Endodermal cell (in vitro differentiated cells): ENCODE data around the gene FLNC. TPM values are rescaled to one million over a fixed set of nuclear protein-coding genes. Genes with fewer than 3 reads are reported as not detected.

ENCODE experiments used
- DNase-seq: peaks from one replicate; pipeline ENCODE4 v3.0.0-alpha.2; 2017
- H3K27ac ChIP-seq: 2 replicates; pipeline ENCODE4 v1.5.1; 2013; ENCODE audit warnings: mild to moderate bottlenecking, low read depth, low read length, moderate library complexity
- H3K27me3 ChIP-seq: 2 replicates; pipeline ENCODE4 v1.6.1; 2013; ENCODE audit warnings: mild to moderate bottlenecking, low read length, moderate library complexity; ENCODE audit not compliant: insufficient read depth, control insufficient read depth, poor library complexity, severe bottlenecking
- H3K36me3 ChIP-seq: 2 replicates; pipeline ENCODE4 v1.7.0; 2013; ENCODE audit warnings: mild to moderate bottlenecking, low read length, moderate library complexity; ENCODE audit not compliant: control insufficient read depth, insufficient read depth
- H3K4me1 ChIP-seq: one replicate; pipeline ENCODE4 v1.7.0; 2013; ENCODE audit warnings: low read length; ENCODE audit not compliant: control insufficient read depth, insufficient read depth
- H3K4me3 ChIP-seq: 2 replicates; pipeline ENCODE4 v1.5.1; 2013; ENCODE audit warnings: mild to moderate bottlenecking, low read length, moderate library complexity
- H3K9ac ChIP-seq: 2 replicates; pipeline ENCODE4 v1.6.1; 2013; ENCODE audit warnings: mild to moderate bottlenecking, low read length, moderate library complexity; ENCODE audit not compliant: poor library complexity, severe bottlenecking; ENCODE audit errors: extremely low read depth
- H3K9me3 ChIP-seq: 2 replicates; pipeline ENCODE4 v1.6.1; 2013; ENCODE audit warnings: mild to moderate bottlenecking, low read length, moderate library complexity; ENCODE audit not compliant: control insufficient read depth
- H3K27ac Mint-ChIP-seq: 2 replicates; pipeline ENCODE4 v1.8.0; 2020; ENCODE audit warnings: mixed read lengths
- H3K27me3 Mint-ChIP-seq: 2 replicates; pipeline ENCODE4 v1.8.0; 2021; ENCODE audit warnings: mild to moderate bottlenecking, mixed read lengths; ENCODE audit not compliant: insufficient read depth
- H3K36me3 Mint-ChIP-seq: 2 replicates; pipeline ENCODE4 v1.8.0; 2020; ENCODE audit warnings: low read depth, mixed read lengths
- H3K4me1 Mint-ChIP-seq: 2 replicates; pipeline ENCODE4 v1.8.0; 2020; ENCODE audit warnings: mixed read lengths
- H3K4me3 Mint-ChIP-seq: 2 replicates; pipeline ENCODE4 v1.8.0; 2020; ENCODE audit warnings: mild to moderate bottlenecking, moderate library complexity, mixed read lengths
- H3K9me3 Mint-ChIP-seq: 2 replicates; pipeline ENCODE4 v1.8.0; 2020; ENCODE audit warnings: mild to moderate bottlenecking, mixed read lengths
- CTCF ChIP-seq: fragments of 200-600 bp; sonication (generic); conservative IDR thresholded peaks from 2 replicates; pipeline ENCODE4 v1.5.0; 2021; ENCODE audit warnings: antibody characterized with exemption, mild to moderate bottlenecking
- WGBS, 2 experiments: methylation state at CpG; one replicate each; pipeline versions ENCODE4 v1.1.5 to v1.1.7; 2013; ENCODE audit warnings: missing lambda C conversion rate in 2 of 2, mixed read lengths in 1 of 2; ENCODE audit not compliant: insufficient coverage in 1 of 2, insufficient read length in 1 of 2; 5-methylcytosine and 5-hydroxymethylcytosine counted together
- total RNA-seq, 2 donors: library from RNA; stranded (reverse); fragmentation: NEBNext Ultra II Directional in 1 of 2; extraction: Animal tissue kit (Norgen Biotek cat#: 25700) in 1 of 2; gene quantifications; 2 replicates in 1 of 2; 3 replicates in 1 of 2; pipeline ENCODE4 v1.2.1, GENCODE V29; 2021

Gene FLNC
- total RNA-seq, 2 donors from 2014 or later = 6.6 to 11.5 TPM

- Mint-ChIP-seq H3K27ac (no peak overlapping the region), H3K4me3 (no peak overlapping the region), H3K27me3 (peaks cover 5% of the 10 kb centered on the region), H3K9me3 (peaks cover 3% of the 10 kb centered on the region), H3K36me3 (peaks cover 1% of the 10 kb centered on the region), H3K4me1 (peaks cover 4% of the 10 kb centered on the region)
- H3K9ac ChIP-seq = no peak overlapping the region
- DNase-seq = no peak
- H3K27ac ChIP-seq = no peak overlapping the region
- H3K9me3 ChIP-seq = no peaks in the 10 kb centered on the region
- no peak for TF ChIP-seq CTCF
- no peaks in the 10 kb centered on the region for H3K4me1 ChIP-seq
- no peaks in the 10 kb centered on the region for H3K36me3 ChIP-seq
- no peak overlapping the region for H3K4me3 ChIP-seq
- H3K27me3 ChIP-seq = no peaks in the 10 kb centered on the region
- 89 to 97% methylated on average over 6 to 14 of the region's 14 CpGs for WGBS, 2 experiments
Measured at GRCh38 chr7:128886391-128887168, 56.4 kb downstream of the FLNC start.

GRCh38 chr7:128887169-128888038, 57.2 kb downstream of the FLNC start:
- no peaks in the 10 kb centered on the region for H3K4me1 ChIP-seq
- peaks cover 4% of the 10 kb centered on the region for H3K36me3 Mint-ChIP-seq
- H3K27me3 ChIP-seq = no peaks in the 10 kb centered on the region
- no peaks in the 10 kb centered on the region for H3K9me3 ChIP-seq
- no peak overlapping the region for H3K27ac Mint-ChIP-seq
- 91 to 100% methylated on average over 1 to 7 of the region's 7 CpGs for WGBS, 2 experiments
- H3K27me3 Mint-ChIP-seq = peaks cover 9% of the 10 kb centered on the region
- H3K9me3 Mint-ChIP-seq = peaks cover 3% of the 10 kb centered on the region
- H3K27ac ChIP-seq = no peak overlapping the region
- no peak overlapping the region for H3K4me3 ChIP-seq
- TF ChIP-seq CTCF = no peak
- H3K4me1 Mint-ChIP-seq = peaks cover 4% of the 10 kb centered on the region
- no peaks in the 10 kb centered on the region for H3K36me3 ChIP-seq
- H3K4me3 Mint-ChIP-seq = no peak overlapping the region
- H3K9ac ChIP-seq = no peak overlapping the region
- no peak for DNase-seq

- WGBS, 2 experiments = 73 to 88% methylated on average over 3 to 7 of the region's 7 CpGs
- no peak overlapping the region for H3K9ac ChIP-seq
- H3K27ac ChIP-seq = no peak overlapping the region
- H3K27me3 ChIP-seq = no peaks in the 10 kb centered on the region
- DNase-seq = no peak
- no peak for TF ChIP-seq CTCF
- Mint-ChIP-seq H3K9me3 (peaks cover 3% of the 10 kb centered on the region), H3K27ac (no peak overlapping the region), H3K36me3 (peaks cover 4% of the 10 kb centered on the region), H3K27me3 (peaks cover 9% of the 10 kb centered on the region), H3K4me3 (no peak overlapping the region), H3K4me1 (peaks cover 4% of the 10 kb centered on the region)
- H3K9me3 ChIP-seq = no peaks in the 10 kb centered on the region
- H3K4me3 ChIP-seq = no peak overlapping the region
- H3K36me3 ChIP-seq = no peaks in the 10 kb centered on the region
- no peaks in the 10 kb centered on the region for H3K4me1 ChIP-seq
Measured at GRCh38 chr7:128888039-128888755, 58.0 kb downstream of the FLNC start.
